Measurements from ENCODE around the gene OR51Q1. TPM values are rescaled to one million over a fixed set of nuclear protein-coding genes. Genes with fewer than 3 reads are reported as not detected.
A peak's percentile ranks its signal among the peaks of the same experiment; 100 is the strongest.

OR51Q1 gene
- total RNA-seq (2014; rRNA removed; shearing (Covaris generic)), result not detected in 2 replicates
- not detected in 2 replicates for polyA plus RNA-seq (2016; fragmentation: Nextera tagmentation; extraction: Ambion mirVana)
- long read RNA-seq, result 0 reads

- H2AFZ ChIP-seq, result no peak within 1 kb of the TSS
- H3K4me1 ChIP-seq (ENCODE audit: insufficient read depth), result no peaks in the 10 kb centered on the region
- H3K4me2 ChIP-seq, result no peak within 1 kb of the TSS
- H3K4me3 Mint-ChIP-seq, result no peak within 1 kb of the TSS
- no peaks in the 10 kb centered on the region for H3F3A ChIP-seq (replicated peaks; ENCODE audit: low read depth)
- H3K4me3 ChIP-seq, result no peak within 1 kb of the TSS
- DNase-seq (ENCODE audit: low spot score), result no peak
- H3K27me3 Mint-ChIP-seq (ENCODE audit: insufficient read depth, low read depth, poor library complexity), result no peaks in the 10 kb centered on the region
- no peak within 1 kb of the TSS for H3K27ac Mint-ChIP-seq
- no peaks in the 10 kb centered on the region for H3K36me3 Mint-ChIP-seq (ENCODE audit: low read depth)
- H3K36me3 ChIP-seq (ENCODE audit: insufficient read depth), result no peaks in the 10 kb centered on the region
- ATAC-seq, result no peak
- H3K27ac ChIP-seq (ENCODE audit: low read depth), result no peak within 1 kb of the TSS
- no peaks in the 10 kb centered on the region for H3K27me3 ChIP-seq (ENCODE audit: insufficient read depth)
- H4K20me1 ChIP-seq (replicated peaks; ENCODE audit: insufficient read depth), result no peaks in the 10 kb centered on the region
- no peaks in the 10 kb centered on the region for H3K79me2 ChIP-seq (replicated peaks; ENCODE audit: insufficient read depth)
- H3K4me1 Mint-ChIP-seq, result no peaks in the 10 kb centered on the region
- peaks cover 4% of the 10 kb centered on the region; the same call in 1 of the 3 replicates for H3K9me3 Mint-ChIP-seq
- TF ChIP-seq STAT1 (IDR thresholded peaks at IDR 0.05; ENCODE audit: unreplicated experiment) (no peak), JUNB (IDR thresholded peaks at IDR 0.05; ENCODE audit: unreplicated experiment) (no peak), CREB1 (CRISPR knock-in tag; IDR thresholded peaks at IDR 0.05; ENCODE audit: low read depth) (no peak), ZNF114 (CRISPR knock-in tag; IDR thresholded peaks at IDR 0.05) (no peak), POLR2AphosphoS5 (IDR thresholded peaks at IDR 0.05; ENCODE audit: low read depth) (no peak)
- TF ChIP-seq, protein P1, sequence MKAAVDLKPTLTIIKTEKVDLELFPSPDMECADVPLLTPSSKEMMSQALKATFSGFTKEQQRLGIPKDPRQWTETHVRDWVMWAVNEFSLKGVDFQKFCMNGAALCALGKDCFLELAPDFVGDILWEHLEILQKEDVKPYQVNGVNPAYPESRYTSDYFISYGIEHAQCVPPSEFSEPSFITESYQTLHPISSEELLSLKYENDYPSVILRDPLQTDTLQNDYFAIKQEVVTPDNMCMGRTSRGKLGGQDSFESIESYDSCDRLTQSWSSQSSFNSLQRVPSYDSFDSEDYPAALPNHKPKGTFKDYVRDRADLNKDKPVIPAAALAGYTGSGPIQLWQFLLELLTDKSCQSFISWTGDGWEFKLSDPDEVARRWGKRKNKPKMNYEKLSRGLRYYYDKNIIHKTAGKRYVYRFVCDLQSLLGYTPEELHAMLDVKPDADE (IDR thresholded peaks at IDR 0.05), result no peak
- H3K9me2 ChIP-seq (ENCODE audit: insufficient read depth), result no peaks in the 10 kb centered on the region
These were observed at the start of gene OR51Q1 for GRCh38 chr11:5421811-5422210. OR51Q1 (plus strand) TSS chr11:5422111; CDS start chr11:5422201, 90 bp downstream.

GRCh38 chr11:5380740-5381342 is 41.1 kb upstream of the OR51Q1 start:
- H3K9me3 Mint-ChIP-seq, result no peaks in the 10 kb centered on the region
- H3K4me2 ChIP-seq, result no peak overlapping the region
- no peaks in the 10 kb centered on the region for H4K20me1 ChIP-seq (replicated peaks; ENCODE audit: insufficient read depth)
- no peaks in the 10 kb centered on the region for H3K36me3 Mint-ChIP-seq (ENCODE audit: low read depth)
- peak; percentile 99 for ATAC-seq
- no peak overlapping the region for H3K4me3 ChIP-seq
- no peak overlapping the region for H3K4me3 Mint-ChIP-seq
- no peaks in the 10 kb centered on the region for H3K36me3 ChIP-seq (ENCODE audit: insufficient read depth)
- H3K4me1 ChIP-seq (ENCODE audit: insufficient read depth), result no peaks in the 10 kb centered on the region
- H3K27ac ChIP-seq (ENCODE audit: low read depth), result no peak overlapping the region
- peak overlapping the region; percentile 91; the same call in 1 of the 2 replicates for H2AFZ ChIP-seq
- H3K27me3 ChIP-seq (ENCODE audit: insufficient read depth), result no peaks in the 10 kb centered on the region
- H3K4me1 Mint-ChIP-seq, result peaks cover 5% of the 10 kb centered on the region; the same call in 2 of the 3 replicates
- no peaks in the 10 kb centered on the region for H3F3A ChIP-seq (replicated peaks; ENCODE audit: low read depth)
- no peaks in the 10 kb centered on the region for H3K27me3 Mint-ChIP-seq (ENCODE audit: insufficient read depth, low read depth, poor library complexity)
- H3K9me2 ChIP-seq (ENCODE audit: insufficient read depth), result no peaks in the 10 kb centered on the region
- no peak overlapping the region for H3K27ac Mint-ChIP-seq
- H3K79me2 ChIP-seq (replicated peaks; ENCODE audit: insufficient read depth), result no peaks in the 10 kb centered on the region
- TF ChIP-seq, protein P2, sequence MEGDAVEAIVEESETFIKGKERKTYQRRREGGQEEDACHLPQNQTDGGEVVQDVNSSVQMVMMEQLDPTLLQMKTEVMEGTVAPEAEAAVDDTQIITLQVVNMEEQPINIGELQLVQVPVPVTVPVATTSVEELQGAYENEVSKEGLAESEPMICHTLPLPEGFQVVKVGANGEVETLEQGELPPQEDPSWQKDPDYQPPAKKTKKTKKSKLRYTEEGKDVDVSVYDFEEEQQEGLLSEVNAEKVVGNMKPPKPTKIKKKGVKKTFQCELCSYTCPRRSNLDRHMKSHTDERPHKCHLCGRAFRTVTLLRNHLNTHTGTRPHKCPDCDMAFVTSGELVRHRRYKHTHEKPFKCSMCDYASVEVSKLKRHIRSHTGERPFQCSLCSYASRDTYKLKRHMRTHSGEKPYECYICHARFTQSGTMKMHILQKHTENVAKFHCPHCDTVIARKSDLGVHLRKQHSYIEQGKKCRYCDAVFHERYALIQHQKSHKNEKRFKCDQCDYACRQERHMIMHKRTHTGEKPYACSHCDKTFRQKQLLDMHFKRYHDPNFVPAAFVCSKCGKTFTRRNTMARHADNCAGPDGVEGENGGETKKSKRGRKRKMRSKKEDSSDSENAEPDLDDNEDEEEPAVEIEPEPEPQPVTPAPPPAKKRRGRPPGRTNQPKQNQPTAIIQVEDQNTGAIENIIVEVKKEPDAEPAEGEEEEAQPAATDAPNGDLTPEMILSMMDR (conservative IDR thresholded peaks at IDR 0.05; ENCODE audit: low read depth in 2 of 2), result peak; percentile 80 to 97
- TF ChIP-seq, protein P3, sequence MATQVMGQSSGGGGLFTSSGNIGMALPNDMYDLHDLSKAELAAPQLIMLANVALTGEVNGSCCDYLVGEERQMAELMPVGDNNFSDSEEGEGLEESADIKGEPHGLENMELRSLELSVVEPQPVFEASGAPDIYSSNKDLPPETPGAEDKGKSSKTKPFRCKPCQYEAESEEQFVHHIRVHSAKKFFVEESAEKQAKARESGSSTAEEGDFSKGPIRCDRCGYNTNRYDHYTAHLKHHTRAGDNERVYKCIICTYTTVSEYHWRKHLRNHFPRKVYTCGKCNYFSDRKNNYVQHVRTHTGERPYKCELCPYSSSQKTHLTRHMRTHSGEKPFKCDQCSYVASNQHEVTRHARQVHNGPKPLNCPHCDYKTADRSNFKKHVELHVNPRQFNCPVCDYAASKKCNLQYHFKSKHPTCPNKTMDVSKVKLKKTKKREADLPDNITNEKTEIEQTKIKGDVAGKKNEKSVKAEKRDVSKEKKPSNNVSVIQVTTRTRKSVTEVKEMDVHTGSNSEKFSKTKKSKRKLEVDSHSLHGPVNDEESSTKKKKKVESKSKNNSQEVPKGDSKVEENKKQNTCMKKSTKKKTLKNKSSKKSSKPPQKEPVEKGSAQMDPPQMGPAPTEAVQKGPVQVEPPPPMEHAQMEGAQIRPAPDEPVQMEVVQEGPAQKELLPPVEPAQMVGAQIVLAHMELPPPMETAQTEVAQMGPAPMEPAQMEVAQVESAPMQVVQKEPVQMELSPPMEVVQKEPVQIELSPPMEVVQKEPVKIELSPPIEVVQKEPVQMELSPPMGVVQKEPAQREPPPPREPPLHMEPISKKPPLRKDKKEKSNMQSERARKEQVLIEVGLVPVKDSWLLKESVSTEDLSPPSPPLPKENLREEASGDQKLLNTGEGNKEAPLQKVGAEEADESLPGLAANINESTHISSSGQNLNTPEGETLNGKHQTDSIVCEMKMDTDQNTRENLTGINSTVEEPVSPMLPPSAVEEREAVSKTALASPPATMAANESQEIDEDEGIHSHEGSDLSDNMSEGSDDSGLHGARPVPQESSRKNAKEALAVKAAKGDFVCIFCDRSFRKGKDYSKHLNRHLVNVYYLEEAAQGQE (IDR thresholded peaks at IDR 0.05; ENCODE audit: unreplicated experiment), result no peak
- peak; percentile 89 for DNase-seq (ENCODE audit: low spot score)
